Mucosa of rectum (tissue), 2 donors: Measurements from ENCODE around the gene ZC3H18.
"Not testable (repeated sequence)": the region's sequence is repeated elsewhere in the genome, so short reads cannot be mapped to it uniquely, and the experiment has no call there.

Experiments
- H3K27ac ChIP-seq, 2 donors: one replicate each; pipeline ENCODE4 v1.7.0; 2013; ENCODE audit warnings: inconsistent platforms in 2 of 2, low read depth in 2 of 2, low read length in 2 of 2
- H3K27me3 ChIP-seq, 2 donors: one replicate each; pipeline ENCODE4 v1.7.0; 2013; ENCODE audit warnings: low read length in 2 of 2; ENCODE audit not compliant: control insufficient read depth in 2 of 2, insufficient read depth in 2 of 2
- H3K36me3 ChIP-seq, 2 donors: one replicate each; pipeline ENCODE4 v1.7.0; 2013; ENCODE audit warnings: low read length in 2 of 2; ENCODE audit not compliant: control insufficient read depth in 2 of 2, insufficient read depth in 2 of 2
- H3K4me1 ChIP-seq, 2 donors: one replicate each; pipeline ENCODE4 v1.7.0; 2013; ENCODE audit warnings: low read length in 2 of 2, mild to moderate bottlenecking in 1 of 2; ENCODE audit not compliant: control insufficient read depth in 2 of 2, insufficient read depth in 2 of 2
- H3K4me3 ChIP-seq, 2 donors: one replicate each; pipeline ENCODE4 v1.7.0; 2013; ENCODE audit warnings: low read length in 2 of 2
- H3K9ac ChIP-seq, 2 donors: one replicate each; pipeline ENCODE4 v1.7.0; 2013; ENCODE audit warnings: low read length in 2 of 2, low read depth in 1 of 2, mild to moderate bottlenecking in 1 of 2
- H3K9me3 ChIP-seq, 2 donors: one replicate each; pipeline ENCODE4 v1.7.0; 2013; ENCODE audit warnings: low read length in 2 of 2; ENCODE audit not compliant: control insufficient read depth in 2 of 2
- donor health status: healthy.
- donor health status: Normal muscosa, but diverticular disease.

Gene ZC3H18

GRCh38 chr16:88602091-88602490, 31.9 kb downstream of the ZC3H18 start:
- Histone ChIP-seq H3K27me3 (no peaks in the 10 kb centered on the region), H3K27ac (no peak overlapping the region), H3K4me1 (peaks cover 0 to 3% of the 10 kb centered on the region in 2 donors), H3K36me3 (peaks cover 46 to 59% of the 10 kb centered on the region in 2 donors), H3K9me3 (no peaks in the 10 kb centered on the region), H3K9ac (no peak overlapping the region), H3K4me3 (no peak overlapping the region)

GRCh38 chr16:88605186-88606147, 35.3 kb downstream of the ZC3H18 start:
- H3K9me3 ChIP-seq, result no peaks in the 10 kb centered on the region
- H3K4me3 ChIP-seq, result no peak overlapping the region
- no peak overlapping the region for H3K27ac ChIP-seq
- H3K27me3 ChIP-seq, result no peaks in the 10 kb centered on the region
- peaks cover 35 to 52% of the 10 kb centered on the region in 2 donors for H3K36me3 ChIP-seq
- no peaks in the 10 kb centered on the region for H3K4me1 ChIP-seq
- H3K9ac ChIP-seq, result no peak overlapping the region

GRCh38 chr16:88606148-88606757, 36.0 kb downstream of the ZC3H18 start:
- H3K9me3 ChIP-seq, result no peaks in the 10 kb centered on the region
- H3K36me3 ChIP-seq, result peaks cover 37 to 52% of the 10 kb centered on the region in 2 donors
- no peak overlapping the region for H3K9ac ChIP-seq
- H3K27ac ChIP-seq, result no peak overlapping the region
- no peaks in the 10 kb centered on the region for H3K27me3 ChIP-seq
- H3K4me1 ChIP-seq, result no peaks in the 10 kb centered on the region
- no peak overlapping the region for H3K4me3 ChIP-seq

GRCh38 chr16:88608076-88608475, 37.9 kb downstream of the ZC3H18 start:
- Histone ChIP-seq H3K36me3 (peaks cover 33 to 51% of the 10 kb centered on the region in 2 donors), H3K4me3 (no peak overlapping the region), H3K27me3 (no peaks in the 10 kb centered on the region), H3K9ac (no peak overlapping the region), H3K27ac (no peak overlapping the region), H3K9me3 (no peaks in the 10 kb centered on the region), H3K4me1 (no peaks in the 10 kb centered on the region)

DNA sequence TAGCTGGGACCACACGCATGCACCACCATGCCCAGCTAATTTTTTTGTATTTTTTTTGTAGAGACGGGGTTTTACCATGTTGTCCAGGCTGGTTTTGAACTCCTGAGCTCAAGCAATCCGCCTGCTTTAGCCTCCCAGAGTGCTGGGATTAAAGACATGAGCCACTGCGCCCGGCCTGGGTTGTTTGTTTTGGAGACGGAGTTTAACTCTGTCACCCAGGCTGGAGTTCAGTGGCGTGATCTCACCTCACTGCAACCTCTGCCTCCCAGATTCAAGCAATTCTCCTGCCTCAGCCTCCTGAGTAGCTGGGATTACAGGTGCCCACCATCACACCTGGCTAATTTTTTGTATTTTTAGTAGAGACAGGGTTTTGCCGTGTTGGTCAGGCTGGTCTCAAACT, 39.2 kb downstream of the ZC3H18 start:
- H3K27ac ChIP-seq, H3K9me3 ChIP-seq, H3K4me3 ChIP-seq, H3K9ac ChIP-seq, H3K4me1 ChIP-seq, H3K27me3 ChIP-seq: not testable (repeated sequence)
- H3K36me3 ChIP-seq, result peaks cover 39 to 58% of the 10 kb centered on the region in 2 donors

- H3K4me1 ChIP-seq, result no peaks in the 10 kb centered on the region
- H3K27ac ChIP-seq, result no peak overlapping the region
- no peak overlapping the region for H3K9ac ChIP-seq
- no peaks in the 10 kb centered on the region for H3K9me3 ChIP-seq
- no peak overlapping the region for H3K4me3 ChIP-seq
- H3K36me3 ChIP-seq, result peaks cover 38 to 58% of the 10 kb centered on the region in 2 donors
- no peaks in the 10 kb centered on the region for H3K27me3 ChIP-seq
Measured at GRCh38 chr16:88610080-88610479, 39.9 kb downstream of the ZC3H18 start.

DNA sequence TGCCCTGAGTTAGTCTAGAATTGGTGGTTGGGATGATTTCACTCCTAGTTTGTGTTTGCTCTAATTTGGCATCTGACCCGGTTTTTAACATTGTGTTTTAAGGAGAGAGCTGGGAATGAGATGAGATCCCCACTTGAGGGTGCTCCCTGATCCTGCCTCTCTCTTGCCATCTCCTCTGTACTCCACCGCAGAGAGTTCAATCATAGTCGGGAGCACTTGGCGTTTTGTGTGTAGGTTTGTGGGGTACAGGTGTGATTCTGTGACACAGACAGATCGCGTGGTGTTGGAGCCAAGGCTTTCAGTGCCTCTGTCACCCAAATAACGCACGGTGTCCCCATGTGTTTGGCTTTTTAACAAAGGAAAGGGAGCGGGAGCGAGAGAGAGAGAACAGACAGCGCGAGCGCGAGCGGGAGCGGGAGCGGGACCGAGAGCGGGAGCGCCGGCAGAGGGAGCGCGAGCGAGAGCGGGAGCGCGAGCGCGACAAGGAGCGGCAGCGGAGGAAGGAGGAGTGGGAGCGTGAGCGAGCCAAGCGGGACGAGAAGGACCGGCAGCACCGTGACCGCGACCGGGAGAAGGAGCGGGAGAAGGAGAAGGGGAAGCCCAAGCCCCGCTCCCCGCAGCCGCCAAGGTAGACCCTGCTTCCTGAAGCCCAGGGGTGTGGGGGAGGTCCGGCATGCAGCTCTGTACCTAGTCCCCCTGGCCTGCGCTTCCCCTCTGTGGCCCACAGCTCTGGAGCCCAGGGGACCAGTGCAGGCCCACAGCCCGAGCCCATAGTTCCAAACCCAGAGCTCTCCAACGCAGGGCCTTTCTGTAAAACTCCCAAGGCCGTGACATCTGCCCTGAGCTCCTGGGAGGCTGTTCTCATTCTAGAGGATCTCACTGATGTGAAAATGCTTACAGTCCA, 41.0 kb downstream of the ZC3H18 start:
- Histone ChIP-seq H3K27ac (no peak overlapping the region), H3K4me3 (no peak overlapping the region), H3K27me3 (no peaks in the 10 kb centered on the region), H3K36me3 (peaks cover 31 to 52% of the 10 kb centered on the region in 2 donors), H3K9me3 (no peaks in the 10 kb centered on the region), H3K9ac (no peak overlapping the region), H3K4me1 (peaks cover 6% of the 10 kb centered on the region in 2 donors)

- H3K36me3 ChIP-seq, result peaks cover 27 to 49% of the 10 kb centered on the region in 2 donors
- no peak overlapping the region for H3K27ac ChIP-seq
Measured at GRCh38 chr16:88613293-88613692, 43.1 kb downstream of the ZC3H18 start.

DNA sequence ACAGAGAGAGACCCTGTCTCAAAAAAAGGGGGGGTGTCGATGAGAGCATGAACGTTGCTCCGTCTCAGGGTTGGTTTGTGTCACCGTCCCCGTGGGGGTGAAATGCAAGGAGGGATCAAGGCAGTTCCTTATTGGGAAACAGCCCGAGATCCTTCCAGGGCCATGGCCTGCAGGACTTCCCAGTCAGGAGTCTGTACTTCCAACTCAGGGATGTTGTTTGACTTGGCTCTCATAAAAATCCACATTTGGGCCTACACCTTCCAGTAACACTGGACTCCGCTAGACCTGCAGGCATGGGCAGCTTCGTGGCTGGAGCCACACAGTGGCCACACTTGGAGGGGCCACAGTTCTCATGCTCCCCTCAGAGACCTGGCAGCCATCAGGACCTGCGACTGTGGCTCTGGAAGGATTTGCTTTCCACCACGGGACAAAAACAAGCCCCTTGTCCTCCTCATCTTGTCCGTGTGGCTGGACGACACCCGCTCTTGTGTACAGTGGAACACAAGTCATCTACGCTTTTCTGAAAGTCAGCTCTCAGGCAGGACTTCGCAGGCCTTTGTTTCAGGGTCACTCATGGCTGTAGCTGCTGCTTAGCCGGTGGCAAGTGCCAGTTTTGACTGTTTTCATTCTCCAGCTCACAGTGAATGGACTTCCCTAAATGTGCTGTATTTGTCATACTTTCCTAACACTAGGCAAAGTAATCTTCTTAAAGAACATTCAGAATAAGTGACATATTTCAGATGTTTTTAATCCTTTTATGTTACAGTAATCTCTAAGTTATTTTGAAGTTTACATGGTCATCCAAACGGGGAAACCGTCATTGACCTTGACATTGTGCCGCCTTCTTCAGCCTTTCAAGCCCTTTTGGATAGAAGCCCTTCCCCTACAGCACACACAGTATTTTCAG, 44.0 kb downstream of the ZC3H18 start:
- Histone ChIP-seq H3K9ac (no peak overlapping the region), H3K4me3 (no peak overlapping the region), H3K9me3 (no peaks in the 10 kb centered on the region), H3K27ac (no peak overlapping the region), H3K36me3 (peaks cover 22 to 48% of the 10 kb centered on the region in 2 donors), H3K27me3 (no peaks in the 10 kb centered on the region), H3K4me1 (peaks cover 29 to 30% of the 10 kb centered on the region in 2 donors)

More at GRCh38 chr16:88613293-88613692, 43.1 kb downstream of the ZC3H18 start:
- no peak overlapping the region for H3K9ac ChIP-seq
- H3K9me3 ChIP-seq, result no peaks in the 10 kb centered on the region
- H3K4me3 ChIP-seq, result no peak overlapping the region
- peaks cover 25 to 27% of the 10 kb centered on the region in 2 donors for H3K4me1 ChIP-seq
- H3K27me3 ChIP-seq, result no peaks in the 10 kb centered on the region
